ENCODE results near the gene TRA2A. TPM values are rescaled to one million over a fixed set of nuclear protein-coding genes. Genes with fewer than 3 reads are reported as not detected.

TRA2A gene
- total RNA-seq, 2 donors from 2014 or later = 104 to 114 TPM

DNA sequence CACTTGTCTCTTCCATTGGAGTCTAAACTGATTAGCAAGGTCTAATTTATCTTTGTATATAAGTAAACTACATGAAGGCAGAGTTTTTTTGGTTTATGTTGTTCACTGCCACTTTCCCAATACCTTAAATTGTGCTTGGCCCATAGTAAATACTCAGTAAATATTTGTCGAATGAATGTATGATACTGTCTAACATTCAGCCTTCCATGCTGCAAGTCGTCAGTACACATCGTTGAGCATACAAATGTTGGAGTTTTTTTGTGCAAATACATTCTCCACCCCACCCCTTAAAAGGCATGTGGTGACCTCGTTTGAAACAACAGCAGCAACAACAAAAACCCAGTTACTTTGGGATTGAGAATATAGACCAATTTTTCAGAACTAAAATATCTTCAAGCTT lies 44.1 kb downstream of the TRA2A start:
- WGBS, 2 experiments (ENCODE audit: insufficient coverage in 1 of 2, insufficient read length in 1 of 2) = 88% methylated on average over 4 of the region's 4 CpGs; no CpG with 5 or more reads in 1 of the 2 experiments
- H3K4me1 ChIP-seq (ENCODE audit: control insufficient read depth, insufficient read depth, low read length) = no peaks in the 10 kb centered on the region
- no peaks in the 10 kb centered on the region for H3K27me3 ChIP-seq (ENCODE audit: control insufficient read depth, insufficient read depth, low read length, poor library complexity, severe bottlenecking)
- H3K9me3 ChIP-seq (ENCODE audit: control insufficient read depth, low read length) = no peaks in the 10 kb centered on the region
- TF ChIP-seq, protein P1, sequence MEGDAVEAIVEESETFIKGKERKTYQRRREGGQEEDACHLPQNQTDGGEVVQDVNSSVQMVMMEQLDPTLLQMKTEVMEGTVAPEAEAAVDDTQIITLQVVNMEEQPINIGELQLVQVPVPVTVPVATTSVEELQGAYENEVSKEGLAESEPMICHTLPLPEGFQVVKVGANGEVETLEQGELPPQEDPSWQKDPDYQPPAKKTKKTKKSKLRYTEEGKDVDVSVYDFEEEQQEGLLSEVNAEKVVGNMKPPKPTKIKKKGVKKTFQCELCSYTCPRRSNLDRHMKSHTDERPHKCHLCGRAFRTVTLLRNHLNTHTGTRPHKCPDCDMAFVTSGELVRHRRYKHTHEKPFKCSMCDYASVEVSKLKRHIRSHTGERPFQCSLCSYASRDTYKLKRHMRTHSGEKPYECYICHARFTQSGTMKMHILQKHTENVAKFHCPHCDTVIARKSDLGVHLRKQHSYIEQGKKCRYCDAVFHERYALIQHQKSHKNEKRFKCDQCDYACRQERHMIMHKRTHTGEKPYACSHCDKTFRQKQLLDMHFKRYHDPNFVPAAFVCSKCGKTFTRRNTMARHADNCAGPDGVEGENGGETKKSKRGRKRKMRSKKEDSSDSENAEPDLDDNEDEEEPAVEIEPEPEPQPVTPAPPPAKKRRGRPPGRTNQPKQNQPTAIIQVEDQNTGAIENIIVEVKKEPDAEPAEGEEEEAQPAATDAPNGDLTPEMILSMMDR (conservative IDR thresholded peaks at IDR 0.05) = no peak
- no peaks in the 10 kb centered on the region for H3K27me3 Mint-ChIP-seq (ENCODE audit: insufficient read depth)
- H3K27ac Mint-ChIP-seq = no peak overlapping the region
- H3K9me3 Mint-ChIP-seq = no peaks in the 10 kb centered on the region
- no peaks in the 10 kb centered on the region for H3K36me3 Mint-ChIP-seq (ENCODE audit: low read depth)
- H3K4me3 Mint-ChIP-seq = no peak overlapping the region
- H3K27ac ChIP-seq (ENCODE audit: low read depth, low read length) = no peak overlapping the region
- no peak overlapping the region for H3K4me3 ChIP-seq (ENCODE audit: low read length)
- H3K9ac ChIP-seq (ENCODE audit: extremely low read depth, low read length, poor library complexity, severe bottlenecking) = no peak overlapping the region
- H3K36me3 ChIP-seq (ENCODE audit: control insufficient read depth, insufficient read depth, low read length) = no peaks in the 10 kb centered on the region
- DNase-seq = no peak
- H3K4me1 Mint-ChIP-seq = peaks cover 8% of the 10 kb centered on the region

DNA sequence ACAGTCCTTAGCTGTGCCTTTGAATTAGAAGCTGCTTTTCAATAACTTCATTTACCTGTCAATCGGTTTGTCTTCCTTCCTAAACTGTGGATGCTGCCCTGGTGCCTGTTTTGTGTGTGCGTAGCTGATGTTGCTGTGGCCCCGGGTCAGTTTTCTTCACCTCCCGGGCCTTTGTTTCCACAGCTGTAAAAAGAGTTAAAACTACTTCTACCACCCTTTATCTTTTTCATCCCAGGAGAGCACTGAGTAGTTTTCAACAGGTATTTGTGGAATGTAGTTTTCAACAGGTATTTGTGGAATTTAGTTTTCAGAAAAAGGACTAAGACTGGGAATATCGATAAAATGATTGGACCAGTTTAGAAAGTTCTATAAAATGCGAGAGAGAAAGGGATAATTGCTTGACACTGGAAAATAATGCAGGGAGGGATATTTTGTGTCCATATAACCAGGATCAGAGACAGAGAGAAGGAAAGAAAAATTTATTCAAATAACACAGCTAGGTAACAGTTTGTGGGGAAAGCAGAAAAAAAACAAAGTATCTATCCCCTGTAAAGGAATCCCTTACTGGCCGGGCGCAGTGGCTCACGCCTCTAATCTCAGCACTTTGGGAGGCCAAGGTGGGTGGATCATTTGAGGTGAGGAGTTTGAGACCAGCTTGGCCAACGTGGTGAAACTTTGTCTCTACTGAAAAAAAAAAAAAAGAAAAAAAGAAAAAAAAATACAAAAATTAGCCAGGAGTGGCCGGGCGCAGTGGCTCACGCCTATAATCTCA lies 45.6 kb downstream of the TRA2A start:
- H3K27ac ChIP-seq (ENCODE audit: low read depth, low read length) = peak overlapping the region; percentile 60
- H3K36me3 Mint-ChIP-seq (ENCODE audit: low read depth) = no peaks in the 10 kb centered on the region
- peak overlapping the region; percentile 41 for H3K9ac ChIP-seq (ENCODE audit: extremely low read depth, low read length, poor library complexity, severe bottlenecking)
- no peak overlapping the region for H3K4me3 Mint-ChIP-seq
- TF ChIP-seq, protein P1 (conservative IDR thresholded peaks at IDR 0.05) = no peak
- no peaks in the 10 kb centered on the region for H3K27me3 ChIP-seq (ENCODE audit: control insufficient read depth, insufficient read depth, low read length, poor library complexity, severe bottlenecking)
- no peak overlapping the region for H3K4me3 ChIP-seq (ENCODE audit: low read length)
- H3K27me3 Mint-ChIP-seq (ENCODE audit: insufficient read depth) = no peaks in the 10 kb centered on the region
- DNase-seq = peak; percentile 58
- no peaks in the 10 kb centered on the region for H3K36me3 ChIP-seq (ENCODE audit: control insufficient read depth, insufficient read depth, low read length)
- peak overlapping the region; percentile 40 for H3K27ac Mint-ChIP-seq
- H3K9me3 ChIP-seq (ENCODE audit: control insufficient read depth, low read length) = no peaks in the 10 kb centered on the region
- H3K4me1 Mint-ChIP-seq = peaks cover 8% of the 10 kb centered on the region
- no peaks in the 10 kb centered on the region for H3K9me3 Mint-ChIP-seq
- H3K4me1 ChIP-seq (ENCODE audit: control insufficient read depth, insufficient read depth, low read length) = no peaks in the 10 kb centered on the region
- WGBS, 2 experiments (ENCODE audit: insufficient coverage in 1 of 2, insufficient read length in 1 of 2) = 80 to 85% methylated on average over 10 to 13 of the region's 13 CpGs

DNA sequence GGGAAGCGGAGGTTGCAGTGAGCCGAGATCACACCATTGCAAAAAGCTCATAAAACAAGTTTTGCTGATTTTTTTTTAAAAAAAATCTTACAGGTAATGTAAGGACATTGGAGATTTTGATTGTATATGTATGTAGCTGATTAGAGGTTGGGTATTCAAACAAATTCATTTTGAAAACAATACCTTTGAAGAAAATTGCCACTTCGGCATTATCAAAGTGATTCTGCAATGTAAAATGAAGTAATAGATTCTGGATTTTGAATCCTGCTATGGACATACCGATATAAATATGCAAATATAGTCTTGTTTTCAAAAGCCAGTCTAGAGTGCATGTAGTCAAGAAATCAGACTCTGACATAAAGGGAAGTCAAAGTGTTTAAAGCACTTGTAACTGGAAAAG lies 49.1 kb downstream of the TRA2A start:
- Mint-ChIP-seq H3K4me1 (peaks cover 10% of the 10 kb centered on the region), H3K4me3 (no peak overlapping the region), H3K27ac (no peak overlapping the region), H3K27me3 (ENCODE audit: insufficient read depth) (no peaks in the 10 kb centered on the region), H3K36me3 (ENCODE audit: low read depth) (no peaks in the 10 kb centered on the region), H3K9me3 (no peaks in the 10 kb centered on the region)
- DNase-seq = no peak
- Histone ChIP-seq H3K4me3 (ENCODE audit: low read length) (no peak overlapping the region), H3K9ac (ENCODE audit: extremely low read depth, low read length, poor library complexity, severe bottlenecking) (no peak overlapping the region), H3K27ac (ENCODE audit: low read depth, low read length) (no peak overlapping the region), H3K27me3 (ENCODE audit: control insufficient read depth, insufficient read depth, low read length, poor library complexity, severe bottlenecking) (no peaks in the 10 kb centered on the region), H3K4me1 (ENCODE audit: control insufficient read depth, insufficient read depth, low read length) (no peaks in the 10 kb centered on the region), H3K9me3 (ENCODE audit: control insufficient read depth, low read length) (no peaks in the 10 kb centered on the region), H3K36me3 (ENCODE audit: control insufficient read depth, insufficient read depth, low read length) (no peaks in the 10 kb centered on the region)
- 96 to 100% methylated on average over 4 of the region's 4 CpGs for WGBS, 2 experiments (ENCODE audit: insufficient coverage in 1 of 2, insufficient read length in 1 of 2)
- TF ChIP-seq, protein P1 (conservative IDR thresholded peaks at IDR 0.05) = no peak

All from endodermal cell (in vitro differentiated cells).